ENCODE data around the gene SPNS1. TPM values are rescaled to one million over a fixed set of nuclear protein-coding genes. Genes with fewer than 3 reads are reported as not detected.

SPNS1 gene
- total and polyA plus RNA-seq, 2 of the 8 experiments (the other 6 are each of a cell fraction or from before 2014, with no cell fraction given), result 48.8 to 66.9 TPM

DNA sequence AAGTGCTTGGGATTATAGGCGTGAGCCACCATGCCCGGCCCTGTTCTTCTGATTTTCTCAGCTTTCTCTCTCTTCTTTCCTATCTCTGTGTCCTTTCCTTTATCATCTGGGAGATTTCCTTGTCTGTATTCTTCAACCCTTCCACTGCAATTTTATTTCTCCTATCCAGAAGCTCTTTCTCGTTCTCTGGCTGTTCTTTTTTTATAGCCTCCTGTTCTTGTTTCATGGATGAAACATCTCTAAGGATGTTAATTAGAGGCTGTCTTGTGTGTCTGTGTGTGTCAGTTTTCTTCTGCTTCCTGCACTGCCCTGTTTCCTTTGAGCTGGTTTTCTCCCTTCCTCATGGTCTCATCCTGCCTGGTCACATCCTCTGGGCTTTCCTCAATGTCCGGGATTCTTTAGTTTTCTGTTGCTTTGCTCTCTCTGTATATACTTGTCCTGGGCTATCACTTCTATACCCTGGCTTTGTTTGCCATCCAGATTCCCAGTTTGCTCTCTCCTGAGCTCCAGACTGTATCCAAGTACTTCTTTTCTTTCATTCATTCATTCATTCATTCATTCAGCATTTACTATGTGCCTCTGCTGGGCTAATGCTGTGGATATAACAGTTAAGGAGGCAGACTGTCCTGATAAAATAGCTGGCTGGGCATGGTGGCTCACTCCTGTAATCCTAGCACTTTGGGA lies 12.7 kb downstream of the SPNS1 start:
- Histone ChIP-seq H2AFZ (ENCODE audit: low read length) (no peak overlapping the region), H3K79me1 (ENCODE audit: low read depth, low read length) (no peaks in the 10 kb centered on the region), H4K91ac (replicated peaks; ENCODE audit: insufficient read length, low read length) (no peak overlapping the region), H2BK5ac (ENCODE audit: low read depth, low read length) (no peak overlapping the region), H3K18ac (ENCODE audit: extremely low read depth, low read length) (no peak overlapping the region), H3K27ac (ENCODE audit: low read depth, low read length) (no peak overlapping the region), H3K4ac (replicated peaks; ENCODE audit: insufficient read length, low read depth, low read length) (no peak overlapping the region), H2BK12ac (ENCODE audit: low read depth, low read length) (no peak overlapping the region), H3K4me2 (ENCODE audit: insufficient read depth in 1 of 2, low read depth in 2 of 2, low read length in 2 of 2) (no peak overlapping the region), H4K20me1 (replicated peaks in 1 of 2; ENCODE audit: control insufficient read depth in 1 of 2, insufficient read depth in 2 of 2, low read length in 2 of 2) (peaks cover 0 to 2% of the 10 kb centered on the region in 2 experiments), H4K5ac (ENCODE audit: insufficient read length, low read depth, low read length) (no peak overlapping the region), H3K23ac (ENCODE audit: insufficient read length) (no peak overlapping the region), H3K14ac (ENCODE audit: insufficient read length) (no peak overlapping the region), H3K4me1 (replicated peaks in 1 of 4; ENCODE audit: control insufficient read depth in 3 of 4, insufficient read depth in 4 of 4, low read length in 3 of 4) (no peaks in the 10 kb centered on the region), H3K9me3 (ENCODE audit: insufficient read depth in 2 of 2, low read depth in 1 of 2, low read length in 1 of 2) (no peaks in the 10 kb centered on the region), H3K27me3 (replicated peaks in 1 of 4; ENCODE audit: control insufficient read depth in 3 of 4, extremely low read depth in 1 of 4, insufficient read depth in 3 of 4, low read length in 3 of 4) (no peaks in the 10 kb centered on the region), H4K8ac (ENCODE audit: extremely low read depth, insufficient read depth, low read length) (no peak overlapping the region), H3K79me2 (ENCODE audit: control insufficient read depth in 1 of 2, insufficient read depth in 2 of 2, low read length in 2 of 2) (no peaks in the 10 kb centered on the region), H3K36me3 (ENCODE audit: control insufficient read depth in 2 of 4, insufficient read depth in 4 of 4, low read length in 3 of 4) (peaks cover 0 to 5% (median under 1%) of the 10 kb centered on the region in 4 experiments; a peak in 4 of 8 replicates), H2AK5ac (ENCODE audit: low read depth, low read length) (no peak overlapping the region), H3K9ac (replicated peaks in 1 of 4; ENCODE audit: extremely low read depth in 1 of 4, low read depth in 3 of 4, low read length in 3 of 4) (no peak overlapping the region), H3K56ac (replicated peaks; ENCODE audit: insufficient read length, low read depth, low read length) (no peak overlapping the region), H2BK20ac (ENCODE audit: low read length) (no peak overlapping the region), H2BK120ac (replicated peaks; ENCODE audit: low read depth, low read length) (no peak overlapping the region), H2BK15ac (ENCODE audit: low read length) (no peak overlapping the region), H3K23me2 (ENCODE audit: low read depth, low read length) (no peaks in the 10 kb centered on the region), H3K4me3 (ENCODE audit: extremely low read depth in 1 of 4, insufficient read depth in 2 of 4, low read depth in 3 of 4, low read length in 4 of 4) (no peak overlapping the region)
- ChIA-PET CTCF (ENCODE audit: partially characterized antibody) (interaction anchor here (1.0 to 3.5 kb wide), 3 partner anchors 9 to 24 kb away, joined by 3 to 25 read pairs (median 13); partner anchors contain the start of gene SPNS1), POLR2A (ENCODE audit: partially characterized antibody) (interaction anchor here (1.8 to 2.1 kb wide), 2 partner anchors 10 to 13 kb away, joined by 5 to 8 read pairs; partner anchors contain the start of gene SPNS1)
- DNase-seq (ENCODE audit: low read depth in 1 of 2, low spot score in 2 of 2) (no peak), FAIRE-seq (no peak)
- WGBS, 2 experiments (ENCODE audit: extremely low coverage in 1 of 2, insufficient coverage in 1 of 2, insufficient read length in 1 of 2, insufficient replicate concordance in 2 of 2, low coverage in 1 of 2, low lambda C conversion rate in 2 of 2, missing lambda C conversion rate in 1 of 2), result 92% methylated on average over 4 of the region's 4 CpGs; no CpG with 5 or more reads in 1 of the 2 experiments
- TF ChIP-seq SUZ12 (IDR thresholded peaks at IDR 0.05; ENCODE audit: low read length) (no peak), ASH2L (IDR thresholded peaks at IDR 0.05; ENCODE audit: low read length) (no peak), SIX5 (IDR thresholded peaks at IDR 0.05; ENCODE audit: low read depth, low read length) (no peak), SRF (IDR thresholded peaks at IDR 0.05; ENCODE audit: low read depth, low read length) (no peak), CEBPB (IDR thresholded peaks at IDR 0.05; ENCODE audit: low read depth, low read length) (no peak), CHD1 (IDR thresholded peaks at IDR 0.05; ENCODE audit: low read depth, low read length) (no peak), NANOG (IDR thresholded peaks at IDR 0.05; ENCODE audit: insufficient read depth, low read depth, low read length, poor library complexity, severe bottlenecking) (no peak), TCF12 (IDR thresholded peaks at IDR 0.05; ENCODE audit: low read depth, low read length) (no peak), SP2 (IDR thresholded peaks at IDR 0.05; ENCODE audit: low read length) (no peak), TEAD4 (IDR thresholded peaks at IDR 0.05; ENCODE audit: low read depth, low read length) (no peak), BCL11A (IDR thresholded peaks at IDR 0.05; ENCODE audit: low read depth in 2 of 2, low read length in 2 of 2) (no peak), RAD21 (IDR thresholded peaks at IDR 0.05 in 1 of 2, conservative IDR thresholded peaks at IDR 0.05 in 1 of 2; ENCODE audit: low read depth in 2 of 2, low read length in 2 of 2) (no peak)
- TF ChIP-seq, protein P1, sequence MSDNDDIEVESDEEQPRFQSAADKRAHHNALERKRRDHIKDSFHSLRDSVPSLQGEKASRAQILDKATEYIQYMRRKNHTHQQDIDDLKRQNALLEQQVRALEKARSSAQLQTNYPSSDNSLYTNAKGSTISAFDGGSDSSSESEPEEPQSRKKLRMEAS (IDR thresholded peaks at IDR 0.05), result no peak

Measured in H1 (cell line).